Muscle of leg (tissue), 11 donors: ENCODE measurements around the gene C2CD2L. TPM values are rescaled to one million over a fixed set of nuclear protein-coding genes. Genes with fewer than 3 reads are reported as not detected.

Experiments
- DNase-seq: peaks from one replicate; pipeline ENCODE4 v3.0.0; 2013
- H3K27ac ChIP-seq: one replicate; pipeline ENCODE4 v1.5.1; 2013; ENCODE audit warnings: mild to moderate bottlenecking, low read length, control low read depth
- H3K27me3 ChIP-seq: one replicate; pipeline ENCODE4 v1.6.1; 2013; ENCODE audit warnings: low read length; ENCODE audit not compliant: control insufficient read depth, insufficient read depth
- H3K36me3 ChIP-seq: one replicate; pipeline ENCODE4 v1.6.1; 2013; ENCODE audit warnings: low read length; ENCODE audit not compliant: control insufficient read depth, insufficient read depth
- H3K4me1 ChIP-seq: one replicate; pipeline ENCODE4 v1.6.1; 2013; ENCODE audit warnings: low read length; ENCODE audit not compliant: control insufficient read depth, insufficient read depth
- H3K4me3 ChIP-seq: one replicate; pipeline ENCODE4 v1.5.1; 2013; ENCODE audit warnings: low read length, control low read depth
- H3K9me3 ChIP-seq: replicated peaks from 2 replicates; pipeline ENCODE4 v1.6.1; 2013; ENCODE audit warnings: low read depth, low read length; ENCODE audit not compliant: control insufficient read depth
- WGBS: methylation state at CpG from one replicate; pipeline ENCODE4 v1.1.5; 2013; ENCODE audit warnings: missing lambda C conversion rate; ENCODE audit not compliant: insufficient coverage; 5-methylcytosine and 5-hydroxymethylcytosine counted together
- polyA plus RNA-seq, 8 donors: library from polyadenylated mRNA; unstranded; fragments of 120-200 nt; gene quantifications; one replicate each; pipeline versions ENCODE4 v1.2.1 to v1.2.3, GENCODE V29; 2013; ENCODE audit warnings: inconsistent platforms in 1 of 8, low replicate concordance in 1 of 8; ENCODE audit not compliant: insufficient read length in 8 of 8, insufficient read depth in 1 of 8
- total RNA-seq: library from RNA; stranded (reverse); fragments of 120-200 nt; gene quantifications from one replicate; pipeline ENCODE4 v1.2.4, GENCODE V29; 2013

Gene C2CD2L
- total and polyA plus RNA-seq, 9 donors, result 4.3 to 9.4 (median 7.5) TPM

GRCh38 chr11:119115484-119116234 is 8.5 kb downstream of the C2CD2L start:
- Histone ChIP-seq H3K9me3 (no peaks in the 10 kb centered on the region), H3K27ac (peak overlapping the region; percentile 29), H3K4me3 (no peak overlapping the region), H3K4me1 (peaks cover 2% of the 10 kb centered on the region), H3K27me3 (no peaks in the 10 kb centered on the region), H3K36me3 (peaks cover 59% of the 10 kb centered on the region)
- 59% methylated on average over 15 of the region's 24 CpGs for WGBS
- peak; percentile 75 for DNase-seq

GRCh38 chr11:119116235-119116594 is 9.1 kb downstream of the C2CD2L start:
- Histone ChIP-seq H3K4me3 (no peak overlapping the region), H3K4me1 (peaks cover 5% of the 10 kb centered on the region), H3K36me3 (peaks cover 53% of the 10 kb centered on the region), H3K27ac (no peak overlapping the region), H3K27me3 (no peaks in the 10 kb centered on the region), H3K9me3 (no peaks in the 10 kb centered on the region)
- DNase-seq, result no peak
- 86% methylated on average over 8 of the region's 10 CpGs for WGBS

GRCh38 chr11:119116601-119117000 is 9.5 kb downstream of the C2CD2L start:
- Histone ChIP-seq H3K36me3 (peaks cover 49% of the 10 kb centered on the region), H3K27ac (no peak overlapping the region), H3K4me1 (peaks cover 5% of the 10 kb centered on the region), H3K9me3 (no peaks in the 10 kb centered on the region), H3K4me3 (no peak overlapping the region), H3K27me3 (no peaks in the 10 kb centered on the region)
- WGBS, result 50% methylated on average over 1 of the region's 5 CpGs
- DNase-seq, result no peak

GRCh38 chr11:119117004-119117706 is 10.0 kb downstream of the C2CD2L start:
- H3K4me1 ChIP-seq, result peaks cover 7% of the 10 kb centered on the region
- DNase-seq, result no peak
- 89% methylated on average over 3 of the region's 3 CpGs for WGBS
- no peak overlapping the region for H3K4me3 ChIP-seq
- H3K27me3 ChIP-seq, result no peaks in the 10 kb centered on the region
- peaks cover 44% of the 10 kb centered on the region for H3K36me3 ChIP-seq
- H3K27ac ChIP-seq, result no peak overlapping the region
- no peaks in the 10 kb centered on the region for H3K9me3 ChIP-seq

- Histone ChIP-seq H3K4me1 (peaks cover 13% of the 10 kb centered on the region), H3K9me3 (no peaks in the 10 kb centered on the region), H3K27ac (no peak overlapping the region), H3K36me3 (peaks cover 34% of the 10 kb centered on the region), H3K4me3 (no peak overlapping the region), H3K27me3 (no peaks in the 10 kb centered on the region)
- WGBS, result no CpG with 5 or more reads among the region's 5 CpGs
- DNase-seq, result no peak
These were observed 11.1 kb downstream of the C2CD2L start for GRCh38 chr11:119118227-119118626.

- Histone ChIP-seq H3K9me3 (no peaks in the 10 kb centered on the region), H3K27me3 (no peaks in the 10 kb centered on the region), H3K4me1 (peaks cover 13% of the 10 kb centered on the region), H3K27ac (no peak overlapping the region), H3K4me3 (no peak overlapping the region), H3K36me3 (peaks cover 31% of the 10 kb centered on the region)
- no peak for DNase-seq
- WGBS, result no CpG with 5 or more reads among the region's 1 CpG
These were observed 11.8 kb downstream of the C2CD2L start for GRCh38 chr11:119118946-119119345.

GRCh38 chr11:119120639-119121007 is 13.5 kb downstream of the C2CD2L start:
- Histone ChIP-seq H3K4me3 (peak overlapping the region; percentile 41), H3K9me3 (no peaks in the 10 kb centered on the region), H3K4me1 (peaks cover 13% of the 10 kb centered on the region), H3K27ac (peak overlapping the region; percentile 82), H3K36me3 (peaks cover 30% of the 10 kb centered on the region), H3K27me3 (no peaks in the 10 kb centered on the region)
- DNase-seq, result peak; percentile 65
- 14% methylated on average over 5 of the region's 5 CpGs for WGBS

- DNase-seq, result peak; percentile 100
- Histone ChIP-seq H3K4me3 (peak within 1 kb of the TSS; percentile 74), H3K4me1 (peaks cover 13% of the 10 kb centered on the region), H3K9me3 (no peaks in the 10 kb centered on the region), H3K27ac (peak within 1 kb of the TSS; percentile 82), H3K36me3 (peaks cover 28% of the 10 kb centered on the region), H3K27me3 (no peaks in the 10 kb centered on the region)
- WGBS, result 0% methylated on average over 41 of the region's 54 CpGs
These were observed 14.1 kb downstream of the C2CD2L start, which contains the start of gene HINFP for GRCh38 chr11:119121008-119121810. HINFP (plus strand) TSS chr11:119121580; CDS start chr11:119126945, 5,365 bp downstream.

- no peaks in the 10 kb centered on the region for H3K27me3 ChIP-seq
- no peaks in the 10 kb centered on the region for H3K9me3 ChIP-seq
- H3K4me1 ChIP-seq, result peaks cover 13% of the 10 kb centered on the region
- peaks cover 23% of the 10 kb centered on the region for H3K36me3 ChIP-seq
- H3K27ac ChIP-seq, result peak overlapping the region; percentile 78
- peak overlapping the region; percentile 74 for H3K4me3 ChIP-seq
- no peak for DNase-seq
- WGBS, result 0% methylated on average over 16 of the region's 20 CpGs
These were observed 14.6 kb downstream of the C2CD2L start for GRCh38 chr11:119121811-119122124.

GRCh38 chr11:119125821-119126220 is 18.7 kb downstream of the C2CD2L start:
- DNase-seq, result no peak
- no peaks in the 10 kb centered on the region for H3K27me3 ChIP-seq
- no peak overlapping the region for H3K4me3 ChIP-seq
- H3K9me3 ChIP-seq, result no peaks in the 10 kb centered on the region
- WGBS, result 92% methylated on average over 2 of the region's 6 CpGs
- peaks cover 9% of the 10 kb centered on the region for H3K4me1 ChIP-seq
- peaks cover 41% of the 10 kb centered on the region for H3K36me3 ChIP-seq
- H3K27ac ChIP-seq, result no peak overlapping the region
